BE2C (cell line): ENCODE data around the gene TSNAX.

Source experiments
- DNase-seq: peaks from one replicate; pipeline ENCODE4 v3.0.0-alpha.2; 2020
- H3K27me3 ChIP-seq: fragments of 250-450 bp; sonication (Bioruptor Pico); 2 replicates; pipeline ENCODE4 v1.5.1; 2020; ENCODE audit warnings: mild to moderate bottlenecking
- H3K36me3 ChIP-seq: fragments of 250-450 bp; sonication (Bioruptor Pico); 2 replicates; pipeline ENCODE4 v1.5.1; 2020; ENCODE audit warnings: mild to moderate bottlenecking
- H3K4me1 ChIP-seq: fragments of 250-450 bp; sonication (Bioruptor Pico); 2 replicates; pipeline ENCODE4 v1.5.1; 2020
- H3K4me3 ChIP-seq: 2 replicates; pipeline ENCODE4 v1.5.1; 2011; ENCODE audit warnings: low read depth, low read length
- H3K9me3 ChIP-seq: fragments of 250-450 bp; sonication (Bioruptor Pico); 2 replicates; pipeline ENCODE4 v1.5.1; 2020
- CTCF ChIP-seq: IDR thresholded peaks from 2 replicates; pipeline ENCODE4 v1.5.1; 2012; ENCODE audit warnings: mild to moderate bottlenecking, low read depth, low read length

The TSNAX gene

GRCh38 chr1:231550448-231550781 lies 21.9 kb downstream of the TSNAX start:
- peak; percentile 51 for DNase-seq
- H3K4me1 ChIP-seq = peaks cover 12% of the 10 kb centered on the region
- peak; percentile 83 for TF ChIP-seq CTCF

GRCh38 chr1:231553320-231553719 lies 24.9 kb downstream of the TSNAX start:
- Histone ChIP-seq H3K27me3 (no peaks in the 10 kb centered on the region), H3K9me3 (no peaks in the 10 kb centered on the region), H3K4me1 (peaks cover 12% of the 10 kb centered on the region), H3K4me3 (no peak overlapping the region), H3K36me3 (0 out of 2 replicates have a peak, but pooled peaks cover 4% of the 10 kb centered on the region)
- TF ChIP-seq CTCF = no peak
- DNase-seq = no peak

More at GRCh38 chr1:231550448-231550781, 21.9 kb downstream of the TSNAX start:
- Histone ChIP-seq H3K4me3 (no peak overlapping the region), H3K27me3 (no peaks in the 10 kb centered on the region), H3K9me3 (no peaks in the 10 kb centered on the region), H3K36me3 (peaks cover 4% of the 10 kb centered on the region; the same call in 1 of the 2 replicates)

GRCh38 chr1:231554969-231555368 lies 26.5 kb downstream of the TSNAX start:
- TF ChIP-seq CTCF = no peak
- H3K4me1 ChIP-seq = peaks cover 8% of the 10 kb centered on the region

GRCh38 chr1:231557411-231557810 lies 28.9 kb downstream of the TSNAX start:
- no peak for TF ChIP-seq CTCF
- Histone ChIP-seq H3K27me3 (no peaks in the 10 kb centered on the region), H3K36me3 (peaks cover 11% of the 10 kb centered on the region), H3K9me3 (no peaks in the 10 kb centered on the region), H3K4me3 (no peak overlapping the region), H3K4me1 (no peaks in the 10 kb centered on the region; the same call in 1 of the 2 replicates)
- no peak for DNase-seq

More at GRCh38 chr1:231554969-231555368, 26.5 kb downstream of the TSNAX start:
- H3K4me3 ChIP-seq = no peak overlapping the region
- 0 out of 2 replicates have a peak, but pooled peaks cover 4% of the 10 kb centered on the region for H3K36me3 ChIP-seq
- no peaks in the 10 kb centered on the region for H3K27me3 ChIP-seq
- H3K9me3 ChIP-seq = no peaks in the 10 kb centered on the region
- DNase-seq = no peak

- no peaks in the 10 kb centered on the region for H3K9me3 ChIP-seq
- no peak for TF ChIP-seq CTCF
- no peaks in the 10 kb centered on the region for H3K27me3 ChIP-seq
- DNase-seq = no peak
- peaks cover 17% of the 10 kb centered on the region for H3K36me3 ChIP-seq
- H3K4me3 ChIP-seq = no peak overlapping the region
- H3K4me1 ChIP-seq = no peaks in the 10 kb centered on the region; the same call in 1 of the 2 replicates
Measured at GRCh38 chr1:231557898-231558707, 29.6 kb downstream of the TSNAX start.

- no peak overlapping the region for H3K4me3 ChIP-seq
- H3K9me3 ChIP-seq = no peaks in the 10 kb centered on the region
- peaks cover 20% of the 10 kb centered on the region for H3K36me3 ChIP-seq
- no peaks in the 10 kb centered on the region for H3K27me3 ChIP-seq
- H3K4me1 ChIP-seq = no peaks in the 10 kb centered on the region
- no peak for DNase-seq
- no peak for TF ChIP-seq CTCF
Measured at GRCh38 chr1:231558708-231559185, 30.3 kb downstream of the TSNAX start.
